Suprapubic skin (tissue), 4 donors: Measurements from ENCODE around the gene DPEP2. TPM values are rescaled to one million over a fixed set of nuclear protein-coding genes. Genes with fewer than 3 reads are reported as not detected.
"Not testable (repeated sequence)": the region's sequence is repeated elsewhere in the genome, so short reads cannot be mapped to it uniquely, and the experiment has no call there.

Experiments used
- DNase-seq, 2 donors: peaks; one replicate each; pipeline ENCODE4 v3.0.0-alpha.2; 2019; ENCODE audit warnings: low spot score in 2 of 2
- H3K27ac ChIP-seq: fragments of 200-600 bp; sonication (generic); one replicate; pipeline ENCODE4 v1.5.1; 2019
- H3K27me3 ChIP-seq: fragments of 200-600 bp; sonication (generic); one replicate; pipeline ENCODE4 v1.5.1; 2019
- H3K36me3 ChIP-seq: fragments of 200-600 bp; sonication (generic); one replicate; pipeline ENCODE4 v1.5.1; 2019
- H3K4me1 ChIP-seq: fragments of 200-600 bp; sonication (generic); one replicate; pipeline ENCODE4 v1.5.1; 2019
- H3K4me3 ChIP-seq: fragments of 200-600 bp; sonication (generic); one replicate; pipeline ENCODE4 v1.5.1; 2019; ENCODE audit warnings: mild to moderate bottlenecking
- H3K9me3 ChIP-seq: fragments of 200-600 bp; sonication (generic); one replicate; pipeline ENCODE4 v1.5.1; 2019
- EP300 ChIP-seq: sonication (generic); formaldehyde crosslinking; IDR thresholded peaks from one replicate; pipeline ENCODE4 v1.6.1; 2017; ENCODE audit warnings: antibody characterized with exemption
- POLR2A ChIP-seq, 2 donors: fragments of 450-650 bp; IDR thresholded peaks; one replicate each; pipeline ENCODE4 v1.6.1; 2017; ENCODE audit warnings: antibody characterized with exemption in 2 of 2, mild to moderate bottlenecking in 2 of 2, moderate library complexity in 2 of 2
- POLR2AphosphoS5 ChIP-seq, 3 donors: sonication (generic); formaldehyde crosslinking; IDR thresholded peaks; one replicate each; pipeline ENCODE4 v1.6.1; 2017; ENCODE audit warnings: antibody characterized with exemption in 3 of 3
- WGBS: methylation state at CpG from one replicate; pipeline ENCODE4 v1.1.5; 2018; 5-methylcytosine and 5-hydroxymethylcytosine counted together
- total RNA-seq, 4 donors: library from RNA; depleted of rRNA; stranded (reverse); fragments of >200 nt; gene quantifications; one replicate each; pipeline ENCODE4 v1.1.0, GENCODE V29; 2016
- TF ChIP-seq, protein P1 (sequence below), 2 donors: fragments of 200-600 bp in 1 of 2; fragments of 450-650 bp in 1 of 2; sonication (generic) in 1 of 2; IDR thresholded peaks; one replicate each; pipeline ENCODE4 v1.5.1; 2016 to 2019; ENCODE audit warnings: antibody characterized with exemption in 2 of 2, mild to moderate bottlenecking in 1 of 2, moderate library complexity in 1 of 2

DPEP2 gene
- total RNA-seq, 4 donors from 2014 or later: 0.56 TPM; not detected in 3

- Histone ChIP-seq H3K9me3 (no peaks in the 10 kb centered on the region), H3K4me3 (no peak overlapping the region), H3K27ac (no peak overlapping the region), H3K36me3 (peaks cover 13% of the 10 kb centered on the region), H3K4me1 (no peaks in the 10 kb centered on the region), H3K27me3 (no peaks in the 10 kb centered on the region)
- WGBS: 90% methylated on average over 9 of the region's 9 CpGs
- TF ChIP-seq EP300 (no peak), POLR2A (IDR thresholded peaks at IDR 0.05) (no peak), POLR2AphosphoS5 (IDR thresholded peaks at IDR 0.05) (no peak)
- TF ChIP-seq, protein P1, sequence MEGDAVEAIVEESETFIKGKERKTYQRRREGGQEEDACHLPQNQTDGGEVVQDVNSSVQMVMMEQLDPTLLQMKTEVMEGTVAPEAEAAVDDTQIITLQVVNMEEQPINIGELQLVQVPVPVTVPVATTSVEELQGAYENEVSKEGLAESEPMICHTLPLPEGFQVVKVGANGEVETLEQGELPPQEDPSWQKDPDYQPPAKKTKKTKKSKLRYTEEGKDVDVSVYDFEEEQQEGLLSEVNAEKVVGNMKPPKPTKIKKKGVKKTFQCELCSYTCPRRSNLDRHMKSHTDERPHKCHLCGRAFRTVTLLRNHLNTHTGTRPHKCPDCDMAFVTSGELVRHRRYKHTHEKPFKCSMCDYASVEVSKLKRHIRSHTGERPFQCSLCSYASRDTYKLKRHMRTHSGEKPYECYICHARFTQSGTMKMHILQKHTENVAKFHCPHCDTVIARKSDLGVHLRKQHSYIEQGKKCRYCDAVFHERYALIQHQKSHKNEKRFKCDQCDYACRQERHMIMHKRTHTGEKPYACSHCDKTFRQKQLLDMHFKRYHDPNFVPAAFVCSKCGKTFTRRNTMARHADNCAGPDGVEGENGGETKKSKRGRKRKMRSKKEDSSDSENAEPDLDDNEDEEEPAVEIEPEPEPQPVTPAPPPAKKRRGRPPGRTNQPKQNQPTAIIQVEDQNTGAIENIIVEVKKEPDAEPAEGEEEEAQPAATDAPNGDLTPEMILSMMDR (IDR thresholded peaks at IDR 0.05): no peak
- DNase-seq: no peak
These were observed 38.7 kb upstream of the DPEP2 start for GRCh38 chr16:68037841-68038597.

DNA sequence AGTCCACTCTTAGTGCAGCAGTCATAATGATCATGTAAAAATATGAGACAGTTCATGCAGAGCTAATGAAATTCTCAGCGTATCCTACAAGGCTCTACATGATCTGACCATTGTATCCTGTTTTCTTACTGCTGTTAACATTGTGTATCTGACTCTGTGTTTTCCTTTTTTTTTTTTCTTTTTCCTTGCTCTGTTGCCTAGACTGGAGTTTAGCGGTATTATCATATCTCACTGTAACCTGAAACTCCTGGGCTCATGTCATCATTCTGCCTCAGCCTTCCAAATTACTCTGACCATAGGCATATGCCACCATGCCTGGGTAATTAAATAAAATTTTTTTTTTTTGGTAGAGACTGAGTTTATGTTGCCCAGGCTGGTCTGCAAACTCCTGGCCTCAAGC is 35.9 kb upstream of the DPEP2 start:
- Histone ChIP-seq H3K9me3 (no peaks in the 10 kb centered on the region), H3K27ac (no peak overlapping the region), H3K4me1 (peaks cover 8% of the 10 kb centered on the region), H3K27me3 (no peaks in the 10 kb centered on the region), H3K36me3 (peaks cover 8% of the 10 kb centered on the region), H3K4me3 (no peak overlapping the region)
- no peak for TF ChIP-seq POLR2AphosphoS5 (IDR thresholded peaks at IDR 0.05)
- no peak for TF ChIP-seq EP300
- no peak for TF ChIP-seq POLR2A (IDR thresholded peaks at IDR 0.05)
- TF ChIP-seq, protein P1 (IDR thresholded peaks at IDR 0.05): no peak
- WGBS: 93% methylated on average over 2 of the region's 2 CpGs
- no peak for DNase-seq

DNA sequence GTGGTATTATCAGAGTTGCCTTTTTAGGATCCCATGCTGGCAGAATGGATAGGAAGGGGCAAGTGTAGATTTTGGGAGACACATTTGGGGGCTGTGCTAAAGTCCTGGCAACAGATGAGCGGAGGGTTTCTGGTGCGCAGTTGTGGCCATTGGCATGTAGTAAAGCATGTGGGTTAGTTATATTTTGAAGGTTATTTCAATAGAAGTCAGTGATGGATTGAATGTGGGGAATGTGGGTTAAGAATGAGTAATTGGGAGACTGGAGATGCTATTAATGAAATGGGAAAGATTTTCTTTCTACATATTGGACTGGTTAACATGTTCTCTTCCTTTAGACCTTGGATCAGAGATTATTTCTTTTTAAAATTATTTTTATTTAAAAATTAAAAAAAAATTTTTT is 33.8 kb upstream of the DPEP2 start:
- no peak for DNase-seq
- H3K27ac ChIP-seq: no peak overlapping the region

DNA sequence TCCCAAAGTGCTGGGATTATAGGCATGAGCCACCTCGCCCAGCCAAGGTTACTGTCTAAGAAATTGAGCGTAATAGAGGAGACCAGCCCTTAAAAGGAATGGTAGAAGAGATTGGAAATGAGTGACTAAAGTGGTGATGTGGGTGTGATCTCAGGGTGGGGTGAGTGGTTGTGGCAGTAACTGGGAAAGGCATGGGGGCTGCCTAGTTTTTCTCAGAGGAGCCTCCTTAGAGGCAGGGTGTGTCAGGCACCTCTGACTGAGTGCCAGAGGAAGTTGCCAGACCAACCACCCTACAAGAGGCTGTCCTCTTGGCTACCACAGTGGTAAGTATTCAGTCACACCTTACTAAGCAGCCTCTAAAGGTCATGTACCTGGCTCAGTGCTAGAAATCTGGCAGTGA is 32.7 kb upstream of the DPEP2 start:
- Histone ChIP-seq H3K36me3 (peaks cover 14% of the 10 kb centered on the region), H3K4me3 (no peak overlapping the region), H3K9me3 (no peaks in the 10 kb centered on the region), H3K27ac (no peak overlapping the region), H3K27me3 (no peaks in the 10 kb centered on the region), H3K4me1 (peaks cover 8% of the 10 kb centered on the region)
- WGBS: 60% methylated on average over 2 of the region's 2 CpGs
- DNase-seq: no peak
- TF ChIP-seq POLR2A (IDR thresholded peaks at IDR 0.05) (no peak), POLR2AphosphoS5 (IDR thresholded peaks at IDR 0.05) (no peak), EP300 (no peak)
- TF ChIP-seq, protein P1 (IDR thresholded peaks at IDR 0.05): no peak

More for the DNA sequence above, 33.8 kb upstream of the DPEP2 start:
- Histone ChIP-seq H3K9me3 (no peaks in the 10 kb centered on the region), H3K36me3 (peaks cover 8% of the 10 kb centered on the region), H3K4me3 (no peak overlapping the region), H3K4me1 (peaks cover 8% of the 10 kb centered on the region), H3K27me3 (no peaks in the 10 kb centered on the region)
- WGBS: 100% methylated on average over 2 of the region's 2 CpGs
- TF ChIP-seq EP300 (no peak), POLR2A (IDR thresholded peaks at IDR 0.05) (no peak), POLR2AphosphoS5 (IDR thresholded peaks at IDR 0.05) (no peak)
- TF ChIP-seq, protein P1 (IDR thresholded peaks at IDR 0.05): no peak

GRCh38 chr16:68030108-68030507 is 30.8 kb upstream of the DPEP2 start:
- H3K36me3 ChIP-seq, DNase-seq, H3K4me1 ChIP-seq, H3K27me3 ChIP-seq, H3K27ac ChIP-seq, H3K9me3 ChIP-seq, H3K4me3 ChIP-seq: not testable (repeated sequence)
- 66% methylated on average over 6 of the region's 6 CpGs for WGBS
